ENCODE results near the gene RPH3AL.

- TF ChIP-seq CTCF (IDR thresholded peaks at IDR 0.05 in 4 of 5, conservative IDR thresholded peaks at IDR 0.05 in 1 of 5) (no peak), POLR2A (IDR thresholded peaks at IDR 0.05) (no peak)
Measured at GRCh38 chr17:226108-227077, 126.2 kb downstream of the RPH3AL start.

Measured in gastrocnemius medialis (tissue), 4 donors.